H9 (cell line): Measurements from ENCODE around the gene XPC. TPM values are rescaled to one million over a fixed set of nuclear protein-coding genes. Genes with fewer than 3 reads are reported as not detected.

Source experiments
- DNase-seq: peaks from one replicate; pipeline ENCODE4 v3.0.0-alpha.2; 2017
- H2AFZ ChIP-seq: one replicate; pipeline ENCODE4 v1.6.1; 2013; ENCODE audit warnings: mild to moderate bottlenecking, low read length, control low read depth, moderate library complexity
- H2AK5ac ChIP-seq: 2 replicates; pipeline ENCODE4 v1.6.1; 2013; ENCODE audit warnings: low read length, control low read depth, mixed read lengths; ENCODE audit not compliant: insufficient read length
- H2BK120ac ChIP-seq: one replicate; pipeline ENCODE4 v1.6.1; 2013; ENCODE audit warnings: low read depth, mild to moderate bottlenecking, low read length, control low read depth, inconsistent platforms; ENCODE audit not compliant: poor library complexity, severe bottlenecking
- H2BK12ac ChIP-seq: 2 replicates; pipeline ENCODE4 v1.6.1; 2013; ENCODE audit warnings: low read length, control low read depth, mixed read lengths, low read depth; ENCODE audit not compliant: insufficient read length
- H2BK15ac ChIP-seq: 2 replicates; pipeline ENCODE4 v1.6.1; 2013; ENCODE audit warnings: low read depth, low read length, control low read depth
- H2BK20ac ChIP-seq: one replicate; pipeline ENCODE4 v1.6.1; 2013; ENCODE audit warnings: low read depth, mild to moderate bottlenecking, low read length, control low read depth, inconsistent platforms; ENCODE audit not compliant: poor library complexity, severe bottlenecking
- H2BK5ac ChIP-seq: 2 replicates; pipeline ENCODE4 v1.6.1; 2013; ENCODE audit warnings: low read length, control low read depth, mixed read lengths; ENCODE audit not compliant: insufficient read length
- H3K14ac ChIP-seq: 2 replicates; pipeline ENCODE4 v1.6.1; 2013; ENCODE audit warnings: low read length, control low read depth; ENCODE audit not compliant: insufficient read depth
- H3K18ac ChIP-seq: 2 replicates; pipeline ENCODE4 v1.6.1; 2013; ENCODE audit warnings: low read depth, mild to moderate bottlenecking, mixed read lengths, low read length, control low read depth; ENCODE audit not compliant: insufficient read length
- H3K23ac ChIP-seq: 2 replicates; pipeline ENCODE4 v1.6.1; 2013; ENCODE audit warnings: low read length, control low read depth, mixed read lengths, low read depth; ENCODE audit not compliant: insufficient read length
- H3K23me2 ChIP-seq: 2 replicates; pipeline ENCODE4 v1.6.1; 2013; ENCODE audit warnings: low read depth, mild to moderate bottlenecking, mixed read lengths, low read length, control low read depth; ENCODE audit not compliant: insufficient read length, poor library complexity, severe bottlenecking
- H3K27ac ChIP-seq: 2 replicates; pipeline ENCODE4 v1.5.1; 2013; ENCODE audit warnings: low read length, control low read depth, mixed read lengths, low read depth; ENCODE audit not compliant: insufficient read length
- H3K27me3 ChIP-seq: 2 replicates; pipeline ENCODE4 v1.6.1; 2013; ENCODE audit warnings: low read length, control low read depth, inconsistent platforms; ENCODE audit not compliant: insufficient read depth
- H3K4ac ChIP-seq: 2 replicates; pipeline ENCODE4 v1.6.1; 2013; ENCODE audit warnings: low read depth, mild to moderate bottlenecking, control low read depth, inconsistent platforms, low read length, moderate library complexity
- H3K4me1 ChIP-seq: 2 replicates; pipeline ENCODE4 v1.6.1; 2013; ENCODE audit warnings: low read length, control low read depth, inconsistent platforms; ENCODE audit not compliant: insufficient read depth
- H3K4me2 ChIP-seq: 2 replicates; pipeline ENCODE4 v1.6.1; 2013; ENCODE audit warnings: low read length, control low read depth, mixed read lengths; ENCODE audit not compliant: insufficient read length, insufficient read depth
- H3K56ac ChIP-seq: 2 replicates; pipeline ENCODE4 v1.6.1; 2013; ENCODE audit warnings: low read depth, mild to moderate bottlenecking, mixed read lengths, low read length, control low read depth; ENCODE audit not compliant: insufficient read length
- H3K79me1 ChIP-seq: 2 replicates; pipeline ENCODE4 v1.6.1; 2013; ENCODE audit warnings: low read depth, mild to moderate bottlenecking, moderate library complexity, low read length, control low read depth, inconsistent platforms; ENCODE audit not compliant: insufficient read depth, poor library complexity, severe bottlenecking
- H3K79me2 ChIP-seq: 2 replicates; pipeline ENCODE4 v1.6.1; 2013; ENCODE audit warnings: low read length, control low read depth, inconsistent platforms; ENCODE audit not compliant: insufficient read depth
- H3K9ac ChIP-seq: 2 replicates; pipeline ENCODE4 v1.6.1; 2013; ENCODE audit warnings: low read length, control low read depth, mixed read lengths; ENCODE audit not compliant: insufficient read length; ENCODE audit errors: extremely low read depth
- H3K9me3 ChIP-seq: one replicate; pipeline ENCODE4 v1.6.1; 2013; ENCODE audit warnings: low read depth, low read length, inconsistent platforms; ENCODE audit not compliant: control insufficient read depth
- H3T11ph ChIP-seq: one replicate; pipeline ENCODE4 v1.6.1; 2013; ENCODE audit warnings: mild to moderate bottlenecking, low read length, control low read depth, inconsistent platforms
- H4K20me1 ChIP-seq: one replicate; pipeline ENCODE4 v1.6.1; 2013; ENCODE audit not compliant: control insufficient read depth, insufficient read length, insufficient read depth
- H4K5ac ChIP-seq: 2 replicates; pipeline ENCODE4 v1.6.1; 2013; ENCODE audit warnings: low read depth, mild to moderate bottlenecking, mixed read lengths, low read length, control low read depth; ENCODE audit not compliant: insufficient read length
- H4K8ac ChIP-seq: replicated peaks from 2 replicates; pipeline ENCODE4 v1.6.1; 2013; ENCODE audit warnings: low read length, control low read depth, mixed read lengths, low read depth; ENCODE audit not compliant: insufficient read length
- H4K91ac ChIP-seq: 2 replicates; pipeline ENCODE4 v1.6.1; 2013; ENCODE audit warnings: low read depth, mild to moderate bottlenecking, moderate library complexity, mixed read lengths, low read length, control low read depth; ENCODE audit not compliant: insufficient read length
- H3K27ac Mint-ChIP-seq, 3 experiments: 2 replicates in 2 of 3; 3 replicates in 1 of 3; pipeline ENCODE4 v1.8.0; 2020 to 2021; ENCODE audit warnings: mixed read lengths in 3 of 3, mild to moderate bottlenecking in 1 of 3, moderate library complexity in 1 of 3
- H3K27me3 Mint-ChIP-seq: 2 replicates; pipeline ENCODE4 v1.8.0; 2021; ENCODE audit warnings: low read depth, mild to moderate bottlenecking, moderate library complexity, mixed read lengths
- H3K36me3 Mint-ChIP-seq, 3 experiments: 2 replicates in 2 of 3; 3 replicates in 1 of 3; pipeline ENCODE4 v1.8.0; 2020 to 2021; ENCODE audit warnings: low read depth in 3 of 3, mixed read lengths in 3 of 3; ENCODE audit not compliant: insufficient read depth in 1 of 3
- H3K4me1 Mint-ChIP-seq, 2 experiments: 2 replicates each; pipeline ENCODE4 v1.8.0; 2020; ENCODE audit warnings: mixed read lengths in 2 of 2
- H3K4me3 Mint-ChIP-seq, 2 experiments: 2 replicates in 1 of 2; 3 replicates in 1 of 2; pipeline ENCODE4 v1.8.0; 2020 to 2021; ENCODE audit warnings: mild to moderate bottlenecking in 2 of 2, mixed read lengths in 2 of 2, moderate library complexity in 1 of 2
- H3K9me3 Mint-ChIP-seq, 2 experiments: 2 replicates in 1 of 2; 3 replicates in 1 of 2; pipeline ENCODE4 v1.8.0; 2020; ENCODE audit warnings: mild to moderate bottlenecking in 2 of 2, mixed read lengths in 2 of 2, moderate library complexity in 1 of 2
- CTCF ChIP-seq: fragments of 200-600 bp; sonication (generic); conservative IDR thresholded peaks from 3 replicates; pipeline ENCODE4 v1.8.0; 2021; ENCODE audit warnings: antibody characterized with exemption, mild to moderate bottlenecking
- WGBS: extraction: QIAGEN DNeasy Blood & Tissue Kit; methylation state at CpG from one replicate; pipeline ENCODE4 v1.1.7; 2013; ENCODE audit warnings: missing lambda C conversion rate, low lambda C conversion rate, mixed read lengths; ENCODE audit not compliant: insufficient read length; ENCODE audit errors: extremely low coverage; 5-methylcytosine and 5-hydroxymethylcytosine counted together
- total RNA-seq: library from RNA; stranded (reverse); gene quantifications from 2 replicates; pipeline ENCODE4 v1.2.1, GENCODE V29; 2021

The XPC gene
- total RNA-seq, 1 experiment from 2014 or later: 30.3 TPM

GRCh38 chr3:14145236-14145635 lies 33.2 kb downstream of the XPC start:
- H3K4me1 ChIP-seq: peaks cover 6% of the 10 kb centered on the region; the same call in 1 of the 2 replicates
- Mint-ChIP-seq H3K27ac (peak overlapping the region in 2 of 3 experiments; percentile 81 to 86; a peak in 5 of 7 replicates), H3K4me1 (peaks cover 10 to 24% of the 10 kb centered on the region in 2 experiments), H3K36me3 (peaks cover 14 to 57% (median 37%) of the 10 kb centered on the region in 3 experiments), H3K27me3 (no peaks in the 10 kb centered on the region; the same call in 1 of the 2 replicates), H3K9me3 (no peaks in the 10 kb centered on the region; a peak in 1 of 5 replicates), H3K4me3 (no peak overlapping the region)
- H3K14ac ChIP-seq: no peak overlapping the region
- no peak overlapping the region for H2BK15ac ChIP-seq
- no peak overlapping the region for H2BK120ac ChIP-seq
- H3K79me2 ChIP-seq: no peaks in the 10 kb centered on the region
- WGBS: no CpG with 5 or more reads among the region's 9 CpGs
- no peak overlapping the region for H4K8ac ChIP-seq
- H3K27me3 ChIP-seq: no peaks in the 10 kb centered on the region
- peak overlapping the region; percentile 84 for H3T11ph ChIP-seq
- no peak overlapping the region for H2BK5ac ChIP-seq
- H3K4me2 ChIP-seq: no peak overlapping the region
- H2BK20ac ChIP-seq: no peak overlapping the region
- TF ChIP-seq CTCF: no peak
- peaks cover 2% of the 10 kb centered on the region for H4K20me1 ChIP-seq
- peak overlapping the region; percentile 4 for H2BK12ac ChIP-seq
- H3K18ac ChIP-seq: peak overlapping the region; percentile 11
- peaks cover 2% of the 10 kb centered on the region for H3K23me2 ChIP-seq
- DNase-seq: peak; percentile 19
- H2AK5ac ChIP-seq: no peak overlapping the region
- no peak overlapping the region for H3K23ac ChIP-seq
- no peak overlapping the region for H4K5ac ChIP-seq
- H3K27ac ChIP-seq: no peak overlapping the region
- no peak overlapping the region for H3K56ac ChIP-seq
- no peak overlapping the region for H3K9ac ChIP-seq
- H3K4ac ChIP-seq: no peak overlapping the region
- no peaks in the 10 kb centered on the region for H3K9me3 ChIP-seq
- H2AFZ ChIP-seq: no peak overlapping the region
- H3K79me1 ChIP-seq: no peaks in the 10 kb centered on the region
- peak overlapping the region; percentile 74 for H4K91ac ChIP-seq
